Fibroblast of villous mesenchyme (primary cell): ENCODE data around the gene TNFRSF8. TPM values are rescaled to one million over a fixed set of nuclear protein-coding genes. Genes with fewer than 3 reads are reported as not detected.

Experiments
- DNase-seq: peaks from one replicate; pipeline ENCODE4 v3.0.0-alpha.2; 2010; ENCODE audit warnings: low read depth
- H3K4me3 ChIP-seq: 2 replicates; pipeline ENCODE4 v1.5.1; 2011; ENCODE audit warnings: low read depth, mild to moderate bottlenecking, low read length
- CTCF ChIP-seq: IDR thresholded peaks from 2 replicates; pipeline ENCODE4 v1.5.1; 2012; ENCODE audit warnings: low read depth, mild to moderate bottlenecking, low read length; ENCODE audit not compliant: insufficient read depth
- total RNA-seq: library from RNA; depleted of rRNA; stranded (reverse); fragments of >200 nt; gene quantifications from 2 replicates; pipeline ENCODE4 v1.2.3, GENCODE V29; 2012

Gene TNFRSF8
- total RNA-seq, 1 donor: 0.86 TPM

GRCh38 chr1:12180315-12180714, 117.2 kb downstream of the TNFRSF8 start:
- no peak for TF ChIP-seq CTCF
- H3K4me3 ChIP-seq: no peak overlapping the region
- DNase-seq: peak; percentile 66

GRCh38 chr1:12180903-12181302, 117.8 kb downstream of the TNFRSF8 start:
- no peak overlapping the region for H3K4me3 ChIP-seq
- no peak for DNase-seq
- TF ChIP-seq CTCF: no peak

GRCh38 chr1:12181568-12181967, 118.5 kb downstream of the TNFRSF8 start:
- TF ChIP-seq CTCF: no peak

GRCh38 chr1:12182410-12182984, 119.4 kb downstream of the TNFRSF8 start:
- no peak overlapping the region for H3K4me3 ChIP-seq
- DNase-seq: no peak
- no peak for TF ChIP-seq CTCF

More at GRCh38 chr1:12181568-12181967, 118.5 kb downstream of the TNFRSF8 start:
- no peak for DNase-seq
- no peak overlapping the region for H3K4me3 ChIP-seq

GRCh38 chr1:12183095-12183794, 120.1 kb downstream of the TNFRSF8 start:
- no peak for DNase-seq
- TF ChIP-seq CTCF: no peak
- H3K4me3 ChIP-seq: no peak overlapping the region

GRCh38 chr1:12184008-12184681, 121.0 kb downstream of the TNFRSF8 start:
- TF ChIP-seq CTCF: peak; percentile 48
- DNase-seq: peak; percentile 94
- H3K4me3 ChIP-seq: no peak overlapping the region
